Measurements from ENCODE around the gene HOXA3.

The HOXA3 gene

DNA sequence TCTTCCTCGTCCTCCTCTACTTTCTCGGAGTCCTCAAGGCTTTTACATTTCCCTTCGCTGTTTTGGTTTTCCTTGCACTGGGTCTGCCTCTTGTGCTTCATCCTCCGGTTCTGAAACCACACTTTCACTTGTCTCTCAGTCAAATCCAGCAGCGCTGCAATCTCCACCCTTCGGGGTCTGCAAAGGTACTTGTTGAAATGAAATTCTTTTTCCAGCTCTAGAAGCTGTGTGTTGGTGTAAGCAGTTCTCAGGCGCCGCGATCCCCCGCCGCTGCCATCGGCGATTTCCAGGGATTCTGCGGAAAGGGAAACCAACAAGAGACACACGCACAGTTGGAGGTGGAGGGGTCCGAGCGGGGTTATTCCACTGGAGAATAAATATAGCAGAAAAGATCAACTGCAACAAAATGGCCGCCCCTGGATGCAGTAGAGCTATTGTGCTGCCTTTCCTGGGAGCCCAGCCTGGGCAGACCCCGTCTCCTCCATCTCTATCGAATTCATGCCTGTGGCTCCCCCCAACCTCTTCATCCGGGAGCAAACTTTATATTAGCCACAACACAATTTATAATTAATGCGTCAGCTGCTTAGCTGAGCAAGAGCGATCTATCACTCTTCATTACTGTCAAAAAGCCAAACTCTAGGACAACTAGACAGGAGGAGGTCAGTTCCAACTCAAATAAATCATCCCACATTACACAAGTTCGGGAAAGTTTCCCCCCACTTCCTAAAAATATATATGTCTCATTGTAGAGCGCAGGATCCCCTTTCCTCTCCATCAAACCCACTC is 51.0 kb downstream of the HOXA3 start:
- no peak for FAIRE-seq

DNA sequence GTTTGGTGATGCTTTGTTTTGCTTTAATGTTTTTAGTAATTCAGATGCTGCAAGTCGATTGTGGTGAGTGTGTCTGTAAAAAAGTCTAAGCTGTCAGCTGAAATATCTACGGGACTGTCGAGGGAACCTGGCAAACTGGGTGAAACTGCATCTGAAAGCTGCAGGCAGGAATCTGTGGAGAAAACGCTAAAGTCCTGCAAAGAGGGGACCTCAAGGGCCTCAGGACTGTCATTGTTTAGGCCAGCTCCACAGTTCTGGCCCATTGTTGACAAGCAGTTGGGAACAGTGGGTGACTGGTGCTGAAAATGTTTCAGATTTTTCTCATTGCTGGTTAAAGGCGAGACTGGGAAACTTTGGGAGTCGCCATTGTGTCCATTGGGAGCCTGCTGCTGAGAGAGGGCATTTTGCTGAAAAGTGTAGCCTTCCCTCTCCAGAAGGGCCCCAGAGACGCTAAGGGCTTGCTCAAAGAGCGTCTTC is 51.7 kb downstream of the HOXA3 start:
- no peak for FAIRE-seq

- no peak for FAIRE-seq
Observed at GRCh38 chr7:27099453-27100370, 52.7 kb downstream of the HOXA3 start.

- FAIRE-seq = no peak
Observed at GRCh38 chr7:27098578-27099451, 53.6 kb downstream of the HOXA3 start.

DNA sequence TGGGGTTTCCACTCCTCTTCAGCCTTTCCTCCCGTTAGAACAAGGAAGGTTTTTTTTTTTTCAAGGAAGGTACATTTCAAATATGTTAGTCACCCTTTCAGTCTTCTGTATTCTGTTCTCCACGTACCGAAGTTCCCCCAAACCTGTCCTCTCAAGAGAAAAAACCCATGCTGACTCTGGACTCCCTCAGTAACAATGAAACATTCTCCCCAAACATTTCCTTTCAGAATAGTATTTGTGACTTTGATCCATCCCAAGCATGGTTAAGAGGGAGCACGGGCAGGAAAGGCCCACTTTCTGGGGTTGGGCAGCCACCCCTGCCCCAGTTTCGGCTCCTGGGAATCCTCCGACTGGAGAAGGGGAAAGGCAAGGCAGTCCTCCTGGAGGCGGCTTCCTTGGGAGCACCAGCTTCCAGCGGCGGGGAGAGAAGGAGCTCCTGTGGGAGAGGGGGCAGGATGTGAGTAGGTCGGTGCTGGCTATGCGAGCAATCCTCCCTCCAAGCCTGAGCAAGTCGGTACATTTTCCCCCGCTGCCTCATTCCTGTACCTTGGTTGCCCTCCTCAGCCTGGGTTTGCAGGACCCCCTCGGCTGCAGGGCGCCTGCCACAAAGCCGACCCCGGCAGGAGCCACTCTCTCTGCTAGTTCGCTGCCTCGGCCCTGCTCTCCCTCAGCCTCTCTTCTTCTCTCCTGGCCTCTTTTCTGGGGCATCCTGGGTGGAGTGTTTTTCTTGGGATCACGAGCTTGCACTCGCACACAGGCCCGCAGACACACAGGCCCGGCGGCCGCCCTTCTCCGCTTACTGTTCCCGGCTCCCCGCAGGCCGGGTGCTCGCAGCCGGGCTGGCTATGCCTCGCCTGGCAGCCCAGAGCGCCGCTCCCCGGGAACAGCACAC is 54.5 kb downstream of the HOXA3 start:
- no peak for FAIRE-seq

DNA sequence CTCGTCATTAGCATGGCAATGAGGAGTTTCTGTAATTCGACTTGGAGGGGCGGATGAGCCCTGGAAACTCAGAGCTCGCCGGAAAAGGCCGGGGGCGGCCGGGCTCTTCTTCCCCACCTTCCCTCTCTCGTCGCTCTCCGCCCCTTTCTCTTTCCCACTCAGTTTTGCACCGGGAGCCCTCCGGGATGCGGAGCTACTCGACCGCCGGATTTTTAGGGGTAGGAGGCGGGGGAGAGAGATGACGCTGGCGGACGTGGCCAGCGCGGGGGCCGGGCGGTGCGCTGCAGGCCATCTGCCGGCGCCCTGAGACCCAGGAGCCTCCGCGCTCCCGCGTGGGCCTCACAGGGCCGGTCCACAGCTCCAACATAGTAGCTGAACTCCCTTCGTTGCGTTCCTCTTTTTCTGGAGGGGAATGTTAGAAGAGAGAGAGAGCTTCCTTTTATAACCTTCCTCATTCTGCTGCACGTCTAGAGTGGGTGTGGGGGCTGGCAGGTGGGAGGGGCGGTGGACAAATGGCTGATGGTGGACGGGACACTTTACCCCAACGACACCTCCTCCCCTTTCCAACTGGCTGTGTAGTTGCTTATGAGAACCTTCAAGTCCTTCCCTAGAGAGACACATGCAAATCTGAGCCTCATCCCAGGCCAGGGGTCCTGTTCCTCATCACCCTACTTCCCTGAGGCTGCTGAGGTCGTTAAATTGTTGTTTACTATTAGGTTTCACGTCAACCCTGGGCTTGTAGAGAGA is 55.4 kb downstream of the HOXA3 start:
- no peak for FAIRE-seq

DNA sequence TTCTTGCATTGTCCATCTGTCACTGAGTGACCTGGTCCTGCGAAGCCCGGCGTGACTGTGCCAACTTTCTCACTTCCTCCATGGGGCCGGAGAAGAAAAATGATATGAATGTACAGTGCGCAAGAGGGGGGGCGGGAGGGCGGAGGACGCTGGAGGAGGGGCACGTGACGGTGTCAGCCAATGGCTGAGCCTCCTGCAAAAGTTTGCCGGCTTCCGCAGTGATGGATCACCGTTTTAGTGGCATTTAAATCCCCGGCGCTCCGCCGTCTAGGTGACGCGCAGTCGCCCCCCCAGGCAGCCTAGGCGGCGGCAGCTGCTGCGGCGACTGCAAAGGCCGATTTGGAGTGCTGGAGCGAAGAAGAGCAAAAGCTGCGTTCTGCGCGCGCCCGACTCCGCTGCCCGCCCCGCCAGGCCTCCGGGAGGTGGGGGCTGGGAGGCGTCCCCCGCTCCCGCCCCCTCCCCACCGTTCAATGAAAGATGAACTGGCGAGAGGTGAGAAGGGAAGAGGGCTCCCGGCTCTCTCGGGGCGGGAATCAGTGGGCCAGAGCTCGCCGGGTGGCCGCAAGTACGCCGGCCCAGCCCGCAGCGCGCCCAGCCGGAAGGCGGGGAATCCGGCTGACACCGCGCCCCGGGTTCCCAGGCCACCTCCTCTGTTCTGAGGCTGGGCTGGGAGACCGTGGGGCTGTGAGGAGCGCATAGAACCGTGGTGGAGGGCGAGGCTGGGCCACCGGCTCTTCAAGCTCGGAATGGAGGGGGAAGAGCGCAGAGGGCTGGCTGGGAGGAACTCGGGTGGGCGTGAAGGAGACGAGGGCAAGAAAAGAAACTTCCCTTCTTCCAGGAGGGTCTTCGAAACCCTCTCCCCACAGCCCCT is 56.3 kb downstream of the HOXA3 start, which contains the start of gene HOXA1:
Gene HOXA1 (minus strand): TSS at position 104 of the 871 bp plus-strand sequence. CDS start 88 bp downstream, at position 16.
- no peak for FAIRE-seq

- no peak for FAIRE-seq
Observed at GRCh38 chr7:27095050-27095896, 57.1 kb downstream of the HOXA3 start.

- no peak for FAIRE-seq
Observed at GRCh38 chr7:27094304-27095049, 57.9 kb downstream of the HOXA3 start.

DNA sequence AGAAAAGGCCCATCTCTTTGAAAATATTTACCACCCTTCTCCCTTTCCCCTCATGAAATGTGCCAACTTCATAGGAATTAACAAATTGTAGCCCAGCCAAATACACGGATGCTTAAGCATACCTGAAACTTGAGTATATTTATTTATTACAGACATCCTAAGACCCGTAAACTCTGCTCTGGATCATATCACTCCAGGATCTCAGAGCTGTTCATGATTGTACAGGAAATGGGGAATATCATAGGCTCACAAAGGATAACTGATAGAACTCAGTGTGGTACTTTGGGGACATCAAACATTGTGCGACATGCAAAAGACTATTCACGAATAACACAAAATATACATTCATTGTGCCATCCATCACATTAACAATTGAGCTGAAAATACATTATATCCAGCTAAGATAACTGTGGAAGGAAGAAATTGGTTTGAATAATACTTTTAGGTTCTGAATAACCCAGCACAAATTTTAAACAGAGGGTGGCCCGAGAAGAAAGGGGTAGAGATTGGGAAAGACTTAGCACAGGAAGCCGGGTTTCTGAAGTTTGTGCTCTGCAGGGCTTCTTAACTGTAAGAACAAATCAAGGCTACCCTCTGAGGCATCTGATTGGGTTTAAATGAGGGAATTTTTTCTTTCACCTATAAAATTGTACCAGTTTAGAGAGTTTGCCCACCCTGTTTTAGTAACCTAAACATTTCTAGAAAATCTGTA is 59.0 kb downstream of the HOXA3 start:
- no peak for FAIRE-seq

- no peak for FAIRE-seq
Observed at GRCh38 chr7:27092819-27093110, 59.6 kb downstream of the HOXA3 start.

DNA sequence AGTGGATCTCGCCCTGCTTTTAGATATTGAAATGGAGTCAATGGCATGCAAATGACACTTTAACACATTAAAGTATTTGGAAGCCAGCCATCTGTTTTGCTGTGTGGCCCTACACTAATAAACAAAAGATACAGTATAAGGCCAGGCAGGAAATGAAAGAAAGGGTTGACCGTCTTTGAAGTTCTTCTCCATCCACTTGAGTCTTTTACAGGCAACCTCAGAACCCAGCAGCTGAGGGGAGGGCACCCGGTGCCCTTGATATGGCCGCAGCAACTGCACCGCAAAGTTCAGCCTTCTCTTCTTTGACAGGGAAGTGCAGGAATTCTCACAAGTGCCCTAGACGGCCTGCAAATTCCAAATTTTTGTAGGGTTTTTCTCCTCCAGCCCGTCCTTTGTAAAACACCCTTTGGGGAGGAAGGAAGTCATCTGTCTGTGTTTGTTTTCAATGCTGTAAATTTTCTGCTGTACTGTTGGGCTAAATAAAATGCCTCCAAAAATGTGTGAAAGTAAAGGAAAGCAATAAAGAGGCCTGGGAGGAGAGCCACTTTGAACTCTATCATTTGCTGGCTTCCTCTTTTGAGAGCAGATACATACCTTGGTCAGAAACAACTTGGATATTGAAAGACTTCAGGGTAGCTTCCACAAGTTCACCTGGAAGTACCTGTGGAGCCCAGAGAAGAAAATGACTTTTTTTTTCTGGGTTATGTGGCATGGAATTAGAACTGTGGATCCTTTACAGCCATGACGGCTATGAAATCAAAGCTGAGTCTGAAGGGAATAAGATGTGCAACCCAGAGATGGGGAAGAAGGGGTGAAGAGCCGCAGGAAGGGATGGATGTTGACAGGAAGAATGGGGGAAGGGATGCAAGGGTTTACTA is 60.2 kb downstream of the HOXA3 start:
- FAIRE-seq = no peak

DNA sequence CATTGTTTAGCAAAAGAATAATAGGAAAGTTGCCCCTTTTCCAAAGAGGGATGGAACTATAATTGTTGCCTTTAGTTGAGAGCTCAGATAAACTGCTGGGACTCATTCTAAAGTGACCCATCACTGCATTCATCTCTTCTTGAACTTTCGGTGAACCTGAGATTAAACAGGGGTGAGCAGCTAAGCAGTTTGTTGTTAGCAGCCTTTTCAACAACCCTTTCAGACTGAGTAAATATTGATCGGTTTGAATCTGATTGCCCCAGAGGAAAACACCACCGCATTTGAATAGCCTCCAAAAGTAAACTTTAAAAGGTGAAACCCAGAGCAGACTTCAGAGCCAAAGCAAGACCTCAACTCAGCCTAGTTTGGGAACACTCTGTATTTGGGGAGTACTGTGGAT is 61.3 kb downstream of the HOXA3 start:
- no peak for FAIRE-seq

DNA sequence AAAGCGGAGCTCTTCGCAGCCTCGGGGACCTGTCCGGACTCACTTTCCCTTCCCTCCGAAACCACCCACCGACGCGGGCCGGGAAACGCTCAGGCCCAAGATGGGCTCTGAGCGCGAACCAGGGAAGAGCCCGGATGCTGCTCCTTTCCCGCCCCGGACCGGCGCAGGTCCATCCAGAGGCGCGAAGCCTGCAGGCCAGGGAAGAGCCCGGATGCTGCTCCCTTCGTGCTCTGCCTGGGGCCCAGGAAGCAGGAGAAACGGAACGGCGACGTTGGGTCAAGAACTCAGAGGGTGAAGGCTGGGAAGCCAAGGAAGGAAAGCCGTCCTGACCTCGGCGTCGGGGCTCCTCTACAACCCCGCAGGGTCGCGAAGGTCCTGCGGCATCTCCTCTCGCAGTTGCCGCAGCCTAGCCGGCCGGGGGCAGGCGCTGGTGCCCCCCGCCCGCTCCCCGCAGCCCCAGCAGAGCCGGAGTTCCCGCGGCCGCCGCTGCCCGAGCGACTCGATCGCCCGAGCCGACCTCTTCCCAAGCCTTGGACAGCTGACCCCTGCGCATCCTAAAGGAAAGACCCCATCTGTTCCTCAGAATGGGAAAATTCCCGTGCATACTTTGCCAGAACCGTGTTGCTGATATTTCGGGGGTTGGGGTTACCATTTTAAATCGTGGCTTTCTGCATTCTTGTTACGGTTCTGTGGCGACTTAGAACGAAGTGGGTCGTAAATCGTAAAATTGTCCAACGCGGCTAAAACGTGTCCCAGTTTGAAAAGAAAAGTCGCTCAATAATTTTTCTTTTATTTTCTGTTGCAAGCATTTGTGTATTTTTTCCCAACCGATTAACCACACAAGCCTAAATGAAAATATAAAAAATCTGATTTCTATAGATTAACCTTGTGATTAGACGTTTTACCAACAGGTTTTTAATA is 64.1 kb downstream of the HOXA3 start:
- no peak for FAIRE-seq

DNA sequence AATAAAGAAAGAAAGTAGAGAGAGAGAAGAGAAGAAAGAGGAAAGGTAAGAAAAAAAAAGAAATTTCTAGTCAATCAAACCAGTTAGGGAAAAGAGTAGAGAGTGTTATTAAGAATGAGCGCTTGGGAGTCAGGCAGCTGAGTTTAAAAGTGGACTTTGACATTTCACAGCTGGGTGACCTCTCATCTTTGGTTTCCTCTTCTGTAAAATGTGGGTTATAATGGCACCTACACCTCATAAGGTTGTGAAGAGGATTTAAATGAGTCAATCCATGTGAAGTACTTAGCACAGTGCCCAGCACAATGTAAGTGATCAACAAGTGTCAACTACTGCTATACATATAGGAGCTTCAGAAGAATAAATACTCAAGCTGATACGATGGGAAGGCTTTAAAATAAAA is 68.7 kb downstream of the HOXA3 start:
- no peak for FAIRE-seq

Data from colon (tissue), 2 donors.